ENCODE measurements around the gene ADPRHL1.
"Not testable (repeated sequence)": the region's sequence is repeated elsewhere in the genome, so short reads cannot be mapped to it uniquely, and the experiment has no call there.

GRCh38 chr13:113450348-113450744, 2.9 kb downstream of the ADPRHL1 start:
- TF ChIP-seq POLR2A, POLR2AphosphoS5 (IDR thresholded peaks at IDR 0.05; ENCODE audit: low read depth, low read length): not testable (repeated sequence)
